ENCODE measurements around the gene HOXD13. TPM values are rescaled to one million over a fixed set of nuclear protein-coding genes. Genes with fewer than 3 reads are reported as not detected.
A peak's percentile ranks its signal among the peaks of the same experiment; 100 is the strongest.

HOXD13 gene
- total and polyA plus RNA-seq, 2 experiments from 2014 or later = not detected

DNA sequence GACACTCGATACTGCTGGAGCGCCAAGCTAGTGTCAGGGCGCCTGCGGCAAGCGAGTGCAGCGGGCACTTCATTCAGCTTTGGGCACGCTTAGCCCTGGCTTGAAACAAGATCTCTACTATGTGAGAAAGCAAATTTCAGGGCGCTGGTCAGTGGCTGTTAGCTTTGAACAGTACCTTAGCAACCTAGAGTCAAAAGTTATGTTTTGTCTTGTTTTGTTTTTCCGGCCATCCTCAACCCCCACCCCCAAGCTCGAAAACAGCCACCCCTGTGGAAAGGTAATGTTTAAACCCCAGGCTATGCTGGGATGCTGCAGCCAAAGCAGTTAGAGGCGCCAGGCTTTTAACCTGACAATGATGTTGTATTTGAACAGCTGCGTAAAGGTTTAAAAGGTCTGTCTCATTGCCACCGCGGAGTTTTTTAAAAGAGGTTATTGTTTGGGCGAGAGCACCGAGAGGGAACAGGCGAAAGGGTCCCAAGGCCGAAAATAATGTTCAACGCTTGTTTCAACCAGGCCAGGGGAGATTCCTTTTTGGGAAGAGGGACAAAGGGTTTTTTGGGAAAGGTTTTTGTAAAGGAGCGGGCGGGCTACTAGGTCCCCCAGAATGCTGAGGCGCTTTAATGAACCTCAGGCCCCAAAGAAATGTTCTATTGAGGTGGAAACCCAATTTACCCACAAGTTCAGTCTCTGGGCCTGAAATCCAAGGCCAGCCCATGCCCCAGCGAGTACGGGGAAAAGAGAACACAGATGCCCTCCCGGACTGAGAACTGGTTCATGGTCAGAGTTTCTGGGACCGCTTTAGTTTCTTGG is 21.8 kb downstream of the HOXD13 start:
- H2AFZ ChIP-seq = no peak overlapping the region

More for the DNA sequence above, 21.8 kb downstream of the HOXD13 start:
- Histone ChIP-seq H3K36me3 (ENCODE audit: insufficient read depth) (no peaks in the 10 kb centered on the region), H3K4me3 (no peak overlapping the region), H3K79me2 (replicated peaks; ENCODE audit: insufficient read depth) (no peaks in the 10 kb centered on the region), H3K4me1 (ENCODE audit: insufficient read depth) (peaks cover 37% of the 10 kb centered on the region), H3F3A (replicated peaks; ENCODE audit: low read depth) (peaks cover 47% of the 10 kb centered on the region), H3K4me2 (0 out of 2 replicates have a peak overlapping the region, but pooled peaks have one; percentile 18), H3K27ac (ENCODE audit: low read depth) (no peak overlapping the region), H4K20me1 (replicated peaks; ENCODE audit: insufficient read depth) (peaks cover 30% of the 10 kb centered on the region), H3K27me3 (ENCODE audit: insufficient read depth) (peaks cover 100% of the 10 kb centered on the region), H3K9me2 (ENCODE audit: insufficient read depth) (no peaks in the 10 kb centered on the region)
- peaks cover 8% of the 10 kb centered on the region; the same call in 2 of the 3 replicates for H3K36me3 Mint-ChIP-seq (ENCODE audit: low read depth)
- peaks cover 15% of the 10 kb centered on the region for H3K4me1 Mint-ChIP-seq
- ATAC-seq (0 out of 3 replicates have a peak, but pooled peaks have one; percentile 4), DNase-seq (ENCODE audit: low spot score) (no peak)
- H3K27ac Mint-ChIP-seq = no peak overlapping the region
- no peak for TF ChIP-seq POLR2AphosphoS5 (IDR thresholded peaks at IDR 0.05; ENCODE audit: low read depth)
- TF ChIP-seq ZNF114 (CRISPR knock-in tag; IDR thresholded peaks at IDR 0.05) = no peak
- TF ChIP-seq, protein P1, sequence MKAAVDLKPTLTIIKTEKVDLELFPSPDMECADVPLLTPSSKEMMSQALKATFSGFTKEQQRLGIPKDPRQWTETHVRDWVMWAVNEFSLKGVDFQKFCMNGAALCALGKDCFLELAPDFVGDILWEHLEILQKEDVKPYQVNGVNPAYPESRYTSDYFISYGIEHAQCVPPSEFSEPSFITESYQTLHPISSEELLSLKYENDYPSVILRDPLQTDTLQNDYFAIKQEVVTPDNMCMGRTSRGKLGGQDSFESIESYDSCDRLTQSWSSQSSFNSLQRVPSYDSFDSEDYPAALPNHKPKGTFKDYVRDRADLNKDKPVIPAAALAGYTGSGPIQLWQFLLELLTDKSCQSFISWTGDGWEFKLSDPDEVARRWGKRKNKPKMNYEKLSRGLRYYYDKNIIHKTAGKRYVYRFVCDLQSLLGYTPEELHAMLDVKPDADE (IDR thresholded peaks at IDR 0.05) = no peak
- TF ChIP-seq, protein P2, sequence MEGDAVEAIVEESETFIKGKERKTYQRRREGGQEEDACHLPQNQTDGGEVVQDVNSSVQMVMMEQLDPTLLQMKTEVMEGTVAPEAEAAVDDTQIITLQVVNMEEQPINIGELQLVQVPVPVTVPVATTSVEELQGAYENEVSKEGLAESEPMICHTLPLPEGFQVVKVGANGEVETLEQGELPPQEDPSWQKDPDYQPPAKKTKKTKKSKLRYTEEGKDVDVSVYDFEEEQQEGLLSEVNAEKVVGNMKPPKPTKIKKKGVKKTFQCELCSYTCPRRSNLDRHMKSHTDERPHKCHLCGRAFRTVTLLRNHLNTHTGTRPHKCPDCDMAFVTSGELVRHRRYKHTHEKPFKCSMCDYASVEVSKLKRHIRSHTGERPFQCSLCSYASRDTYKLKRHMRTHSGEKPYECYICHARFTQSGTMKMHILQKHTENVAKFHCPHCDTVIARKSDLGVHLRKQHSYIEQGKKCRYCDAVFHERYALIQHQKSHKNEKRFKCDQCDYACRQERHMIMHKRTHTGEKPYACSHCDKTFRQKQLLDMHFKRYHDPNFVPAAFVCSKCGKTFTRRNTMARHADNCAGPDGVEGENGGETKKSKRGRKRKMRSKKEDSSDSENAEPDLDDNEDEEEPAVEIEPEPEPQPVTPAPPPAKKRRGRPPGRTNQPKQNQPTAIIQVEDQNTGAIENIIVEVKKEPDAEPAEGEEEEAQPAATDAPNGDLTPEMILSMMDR (conservative IDR thresholded peaks at IDR 0.05; ENCODE audit: low read depth in 2 of 2) = no peak
- TF ChIP-seq EZH2phosphoT487 (IDR thresholded peaks at IDR 0.05; ENCODE audit: unreplicated experiment) = peak; percentile 57
- peak; percentile 78 for TF ChIP-seq EZH2 (IDR thresholded peaks at IDR 0.05; ENCODE audit: low read depth, unreplicated experiment)
- TF ChIP-seq, protein P3, sequence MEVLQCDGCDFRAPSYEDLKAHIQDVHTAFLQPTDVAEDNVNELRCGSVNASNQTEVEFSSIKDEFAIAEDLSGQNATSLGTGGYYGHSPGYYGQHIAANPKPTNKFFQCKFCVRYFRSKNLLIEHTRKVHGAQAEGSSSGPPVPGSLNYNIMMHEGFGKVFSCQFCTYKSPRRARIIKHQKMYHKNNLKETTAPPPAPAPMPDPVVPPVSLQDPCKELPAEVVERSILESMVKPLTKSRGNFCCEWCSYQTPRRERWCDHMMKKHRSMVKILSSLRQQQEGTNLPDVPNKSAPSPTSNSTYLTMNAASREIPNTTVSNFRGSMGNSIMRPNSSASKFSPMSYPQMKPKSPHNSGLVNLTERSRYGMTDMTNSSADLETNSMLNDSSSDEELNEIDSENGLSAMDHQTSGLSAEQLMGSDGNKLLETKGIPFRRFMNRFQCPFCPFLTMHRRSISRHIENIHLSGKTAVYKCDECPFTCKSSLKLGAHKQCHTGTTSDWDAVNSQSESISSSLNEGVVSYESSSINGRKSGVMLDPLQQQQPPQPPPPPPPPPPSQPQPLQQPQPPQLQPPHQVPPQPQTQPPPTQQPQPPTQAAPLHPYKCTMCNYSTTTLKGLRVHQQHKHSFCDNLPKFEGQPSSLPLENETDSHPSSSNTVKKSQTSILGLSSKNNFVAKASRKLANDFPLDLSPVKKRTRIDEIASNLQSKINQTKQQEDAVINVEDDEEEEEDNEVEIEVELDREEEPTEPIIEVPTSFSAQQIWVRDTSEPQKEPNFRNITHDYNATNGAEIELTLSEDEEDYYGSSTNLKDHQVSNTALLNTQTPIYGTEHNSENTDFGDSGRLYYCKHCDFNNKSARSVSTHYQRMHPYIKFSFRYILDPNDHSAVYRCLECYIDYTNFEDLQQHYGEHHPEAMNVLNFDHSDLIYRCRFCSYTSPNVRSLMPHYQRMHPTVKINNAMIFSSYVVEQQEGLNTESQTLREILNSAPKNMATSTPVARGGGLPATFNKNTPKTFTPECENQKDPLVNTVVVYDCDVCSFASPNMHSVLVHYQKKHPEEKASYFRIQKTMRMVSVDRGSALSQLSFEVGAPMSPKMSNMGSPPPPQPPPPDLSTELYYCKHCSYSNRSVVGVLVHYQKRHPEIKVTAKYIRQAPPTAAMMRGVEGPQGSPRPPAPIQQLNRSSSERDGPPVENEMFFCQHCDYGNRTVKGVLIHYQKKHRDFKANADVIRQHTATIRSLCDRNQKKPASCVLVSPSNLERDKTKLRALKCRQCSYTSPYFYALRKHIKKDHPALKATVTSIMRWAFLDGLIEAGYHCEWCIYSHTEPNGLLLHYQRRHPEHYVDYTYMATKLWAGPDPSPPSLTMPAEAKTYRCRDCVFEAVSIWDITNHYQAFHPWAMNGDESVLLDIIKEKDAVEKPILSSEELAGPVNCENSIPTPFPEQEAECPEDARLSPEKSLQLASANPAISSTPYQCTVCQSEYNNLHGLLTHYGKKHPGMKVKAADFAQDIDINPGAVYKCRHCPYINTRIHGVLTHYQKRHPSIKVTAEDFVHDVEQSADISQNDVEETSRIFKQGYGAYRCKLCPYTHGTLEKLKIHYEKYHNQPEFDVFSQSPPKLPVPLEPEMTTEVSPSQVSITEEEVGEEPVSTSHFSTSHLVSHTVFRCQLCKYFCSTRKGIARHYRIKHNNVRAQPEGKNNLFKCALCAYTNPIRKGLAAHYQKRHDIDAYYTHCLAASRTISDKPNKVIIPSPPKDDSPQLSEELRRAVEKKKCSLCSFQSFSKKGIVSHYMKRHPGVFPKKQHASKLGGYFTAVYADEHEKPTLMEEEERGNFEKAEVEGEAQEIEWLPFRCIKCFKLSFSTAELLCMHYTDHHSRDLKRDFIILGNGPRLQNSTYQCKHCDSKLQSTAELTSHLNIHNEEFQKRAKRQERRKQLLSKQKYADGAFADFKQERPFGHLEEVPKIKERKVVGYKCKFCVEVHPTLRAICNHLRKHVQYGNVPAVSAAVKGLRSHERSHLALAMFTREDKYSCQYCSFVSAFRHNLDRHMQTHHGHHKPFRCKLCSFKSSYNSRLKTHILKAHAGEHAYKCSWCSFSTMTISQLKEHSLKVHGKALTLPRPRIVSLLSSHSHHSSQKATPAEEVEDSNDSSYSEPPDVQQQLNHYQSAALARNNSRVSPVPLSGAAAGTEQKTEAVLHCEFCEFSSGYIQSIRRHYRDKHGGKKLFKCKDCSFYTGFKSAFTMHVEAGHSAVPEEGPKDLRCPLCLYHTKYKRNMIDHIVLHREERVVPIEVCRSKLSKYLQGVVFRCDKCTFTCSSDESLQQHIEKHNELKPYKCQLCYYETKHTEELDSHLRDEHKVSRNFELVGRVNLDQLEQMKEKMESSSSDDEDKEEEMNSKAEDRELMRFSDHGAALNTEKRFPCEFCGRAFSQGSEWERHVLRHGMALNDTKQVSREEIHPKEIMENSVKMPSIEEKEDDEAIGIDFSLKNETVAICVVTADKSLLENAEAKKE (CRISPR knock-in tag; IDR thresholded peaks at IDR 0.05) = no peak
- TF ChIP-seq JUNB (IDR thresholded peaks at IDR 0.05; ENCODE audit: unreplicated experiment) = no peak
- no peak for TF ChIP-seq CREB1 (CRISPR knock-in tag; IDR thresholded peaks at IDR 0.05; ENCODE audit: low read depth)
- H3K4me3 Mint-ChIP-seq = no peak overlapping the region; the same call in 2 of the 3 replicates
- peaks cover 100% of the 10 kb centered on the region for H3K27me3 Mint-ChIP-seq (ENCODE audit: insufficient read depth, low read depth, poor library complexity)
- H3K9me3 Mint-ChIP-seq = peaks cover 14% of the 10 kb centered on the region
